Measurements from ENCODE around the gene MOGAT3. TPM values are rescaled to one million over a fixed set of nuclear protein-coding genes. Genes with fewer than 3 reads are reported as not detected.

Gene MOGAT3
- total RNA-seq, 8 experiments from 2014 or later, result 0.15 to 0.62 TPM; not detected in 6

DNA sequence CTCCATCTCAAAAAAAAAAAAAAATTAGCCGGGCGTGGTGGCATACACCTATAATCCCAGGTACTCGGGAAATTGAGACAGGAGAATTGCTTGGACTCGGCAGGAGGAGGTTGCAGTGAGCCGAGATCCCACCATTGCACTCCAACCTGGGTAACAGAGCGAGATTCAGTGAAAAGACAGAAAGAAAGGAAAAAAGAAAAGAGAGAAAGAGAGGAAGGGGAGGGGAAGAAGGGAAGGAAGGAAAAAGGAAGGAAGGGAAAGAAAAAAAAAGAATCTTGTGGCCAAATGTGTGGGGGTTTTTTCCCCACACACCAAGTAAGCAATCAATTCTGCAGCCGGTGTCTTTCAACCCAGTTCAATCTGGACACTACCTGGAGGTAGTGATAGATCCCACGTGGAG is 11.7 kb downstream of the MOGAT3 start:
- Histone ChIP-seq H3K4me1 (replicated peaks in 1 of 2) (no peaks in the 10 kb centered on the region), H3K27ac (no peak overlapping the region), H3K4me3 (no peak overlapping the region)
- in situ Hi-C loops (cut with MboI; ENCODE audit: low pct_unique_long_range_greater_than_20kb in 2 of 9, low sequenced_read_pairs in 9 of 9, unreplicated experiment in 9 of 9), result loop anchor here in 1 of 9 experiments (25.0 kb wide), 1 partner anchor 302 kb away; the partner anchor contains the start of genes ACHE, SRRT and UFSP1
- WGBS, 10 experiments, result 50 to 88% (median 59%) methylated on average over 2 to 8 of the region's 8 CpGs
- no peak for ATAC-seq (replicated peaks in 6 of 8)

DNA sequence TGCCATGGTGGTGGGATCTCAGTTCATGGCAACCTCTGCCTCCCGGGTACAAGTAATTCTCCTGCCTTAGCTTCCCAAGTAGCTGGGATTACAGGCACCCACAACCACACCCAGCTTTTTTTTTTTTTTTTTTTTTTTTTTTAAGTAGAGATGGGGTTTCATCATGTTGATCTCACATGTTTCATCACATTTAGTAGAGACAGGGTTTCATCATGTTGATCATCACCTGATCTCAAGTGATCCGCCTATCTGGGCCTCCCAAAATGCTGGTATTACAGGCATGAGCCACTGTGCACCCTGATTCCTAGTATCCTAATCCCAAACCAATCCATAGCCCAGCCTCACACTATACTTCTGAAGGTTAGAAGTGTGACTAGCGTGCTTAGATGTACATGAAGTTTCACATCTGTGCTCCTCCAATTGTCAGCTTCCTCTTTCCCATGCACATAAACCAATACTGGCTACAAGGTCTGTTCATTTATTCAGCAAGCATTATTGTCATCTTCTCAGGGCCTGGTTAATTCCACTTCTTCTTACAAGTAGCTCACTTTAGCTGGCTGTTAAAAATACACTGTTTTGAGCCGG is 13.9 kb downstream of the MOGAT3 start:
- Histone ChIP-seq H3K4me1 (replicated peaks in 1 of 2) (peaks cover 0 to 3% of the 10 kb centered on the region in 2 donors), H3K4me3 (no peak overlapping the region), H3K27ac (no peak overlapping the region)
- no peak for ATAC-seq (replicated peaks in 6 of 8)
- 60 to 100% (median 89%) methylated on average over 1 to 3 of the region's 4 CpGs; no CpG with 5 or more reads in 4 of the 10 experiments for WGBS, 10 experiments
- in situ Hi-C loops (cut with MboI; ENCODE audit: low pct_unique_long_range_greater_than_20kb in 2 of 9, low sequenced_read_pairs in 9 of 9, unreplicated experiment in 9 of 9), result loop anchor here in 1 of 9 experiments (25.0 kb wide), 1 partner anchor 300 kb away; the partner anchor contains the start of genes ACHE, SRRT and UFSP1

DNA sequence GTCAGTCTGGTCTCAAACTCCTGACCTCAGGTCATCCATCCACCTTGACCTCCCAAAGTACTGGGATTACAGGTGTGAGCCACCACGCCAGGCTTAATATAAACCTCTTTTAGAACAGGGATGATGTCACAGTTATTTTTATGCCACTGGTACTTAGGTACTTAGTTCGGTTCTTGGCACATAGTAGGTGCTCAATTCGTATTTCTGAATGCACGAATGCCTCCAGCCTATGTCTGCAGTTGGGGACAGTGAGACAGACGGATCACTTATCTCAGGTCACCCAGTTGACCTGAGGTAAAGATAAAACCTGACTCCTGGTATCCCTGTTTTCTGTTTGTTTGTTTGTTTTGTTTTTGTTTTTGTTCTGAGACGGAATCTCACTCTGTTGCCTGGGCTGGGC is 14.6 kb downstream of the MOGAT3 start:
- in situ Hi-C loops (cut with MboI; ENCODE audit: low pct_unique_long_range_greater_than_20kb in 2 of 9, low sequenced_read_pairs in 9 of 9, unreplicated experiment in 9 of 9), result loop anchor here in 1 of 9 experiments (25.0 kb wide), 1 partner anchor 299 kb away; the partner anchor contains the start of genes ACHE, SRRT and UFSP1
- Histone ChIP-seq H3K4me3 (no peak overlapping the region), H3K27ac (no peak overlapping the region), H3K4me1 (replicated peaks in 1 of 2) (peaks cover 0 to 3% of the 10 kb centered on the region in 2 donors)
- 17 to 100% (median 78%) methylated on average over 1 to 6 of the region's 6 CpGs; no CpG with 5 or more reads in 1 of the 10 experiments for WGBS, 10 experiments
- no peak for ATAC-seq (replicated peaks in 6 of 8)

DNA sequence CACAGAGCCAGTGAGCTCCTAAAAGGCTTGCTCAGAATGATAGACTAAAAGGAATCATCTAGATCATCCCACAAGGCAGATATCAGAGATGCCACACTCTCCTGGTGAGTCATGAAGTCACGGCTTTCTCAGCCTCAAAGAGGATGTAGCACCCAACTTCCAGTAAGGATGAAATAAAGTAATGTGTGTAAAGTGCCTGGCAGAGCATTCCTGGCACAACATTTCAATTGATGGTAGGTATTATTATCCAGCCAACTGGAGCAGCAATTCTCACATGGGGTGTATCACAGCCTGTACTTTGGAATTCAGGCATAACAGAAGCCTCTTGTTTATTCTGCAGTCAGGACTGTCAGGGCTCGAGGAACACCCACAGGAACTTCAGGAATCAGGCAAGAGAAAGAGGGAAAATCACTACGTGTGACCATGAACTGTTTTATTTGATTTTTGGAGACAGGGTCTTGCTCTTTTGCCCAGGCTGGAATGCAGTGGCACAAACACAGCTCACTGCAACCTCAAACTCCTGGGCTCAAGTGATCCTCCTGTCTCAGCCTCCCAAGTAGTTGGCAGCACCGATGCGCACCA is 15.5 kb downstream of the MOGAT3 start:
- H3K4me1 ChIP-seq (replicated peaks in 1 of 2), result peaks cover 3 to 8% of the 10 kb centered on the region in 2 donors
- H3K4me3 ChIP-seq, result no peak overlapping the region
- 0 to 75% (median 58%) methylated on average over 1 to 5 of the region's 5 CpGs; no CpG with 5 or more reads in 1 of the 10 experiments for WGBS, 10 experiments
- H3K27ac ChIP-seq, result no peak overlapping the region
- ATAC-seq (replicated peaks in 6 of 8), result peak in 2 of 8 experiments; percentile 4 to 26
- in situ Hi-C loops (cut with MboI; ENCODE audit: low pct_unique_long_range_greater_than_20kb in 2 of 9, low sequenced_read_pairs in 9 of 9, unreplicated experiment in 9 of 9), result loop anchor here in 1 of 9 experiments (25.0 kb wide), 1 partner anchor 298 kb away; the partner anchor contains the start of genes ACHE, SRRT and UFSP1

DNA sequence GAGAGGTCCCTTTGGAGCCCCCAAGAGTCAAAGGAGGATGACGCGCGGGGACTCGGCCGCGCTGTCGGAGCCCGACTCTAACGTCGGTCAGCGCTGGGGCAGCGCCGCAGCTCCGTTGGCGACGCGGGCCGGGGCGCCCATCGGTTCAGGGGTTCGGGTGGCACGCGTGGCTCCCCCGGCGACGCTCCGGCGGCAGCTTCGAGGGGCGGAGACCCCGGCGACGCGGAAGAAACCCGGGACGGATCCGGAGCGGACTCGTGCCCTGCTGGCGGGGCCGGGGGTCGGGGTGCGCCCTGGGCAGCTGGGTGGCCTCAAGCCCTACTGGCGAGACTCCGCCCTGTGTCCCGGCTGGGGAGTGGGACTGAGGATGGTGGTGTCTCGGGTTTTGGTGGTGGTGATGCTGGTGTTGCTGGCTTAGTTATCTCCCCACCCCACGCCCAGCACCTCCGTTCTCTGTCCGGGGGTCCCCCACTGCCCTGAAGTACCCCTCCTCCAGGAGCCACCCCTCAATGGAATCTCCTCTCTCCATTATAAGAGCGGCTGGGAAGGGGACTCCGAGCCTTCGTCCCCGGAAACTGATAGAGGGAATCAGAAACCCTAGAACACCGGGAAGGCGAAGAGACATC is 20.6 kb downstream of the MOGAT3 start, which contains the start of gene NAT16:
Gene NAT16 (minus strand): TSS at position 164 of the 626 bp plus-strand sequence. CDS start 5,486 bp downstream, outside the sequence.
- H3K4me3 ChIP-seq, result peak within 1 kb of the TSS; percentile 38 to 51 (median 42)
- peaks cover 3 to 10% of the 10 kb centered on the region in 2 donors for H3K4me1 ChIP-seq (replicated peaks in 1 of 2)
- WGBS, 10 experiments, result 0 to 46% (median 13%) methylated on average over 1 to 17 of the region's 56 CpGs; no CpG with 5 or more reads in 4 of the 10 experiments
- peak within 1 kb of the TSS; percentile 25 to 61 for H3K27ac ChIP-seq
- in situ Hi-C loops (cut with MboI; ENCODE audit: low pct_unique_long_range_greater_than_20kb in 2 of 9, low sequenced_read_pairs in 9 of 9, unreplicated experiment in 9 of 9), result loop anchor here in 1 of 9 experiments (25.0 kb wide), 1 partner anchor 293 kb away; the partner anchor contains the start of genes ACHE, SRRT and UFSP1
- ATAC-seq (replicated peaks in 6 of 8), result peak in 5 of 8 experiments; percentile 2 to 16 (median 13)

DNA sequence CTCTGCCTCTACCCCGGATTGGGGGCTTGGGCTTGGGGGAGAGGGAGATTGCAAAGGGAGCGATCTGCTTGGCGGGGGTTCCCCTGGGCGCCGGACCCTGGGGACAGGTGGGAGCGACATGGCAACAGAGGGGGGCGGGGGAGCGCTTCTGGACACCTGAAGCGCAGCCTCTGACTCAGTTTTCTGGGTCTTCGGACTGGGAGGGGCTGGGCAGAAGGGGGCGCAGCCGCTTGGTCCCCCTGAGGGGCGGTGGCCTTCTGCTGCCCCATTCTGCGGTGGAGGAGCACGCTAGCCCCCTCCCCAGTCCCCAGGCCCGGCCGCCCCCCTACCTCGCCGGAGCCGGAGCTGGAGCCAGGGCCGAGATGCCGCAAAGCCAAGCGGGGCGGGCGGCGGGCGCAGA is 21.1 kb downstream of the MOGAT3 start:
- Histone ChIP-seq H3K27ac (peak overlapping the region in 1 of 2 donors; percentile 61), H3K4me1 (replicated peaks in 1 of 2) (peaks cover 3 to 10% of the 10 kb centered on the region in 2 donors), H3K4me3 (peak overlapping the region; percentile 38 to 51 (median 42))
- ATAC-seq (replicated peaks in 6 of 8), result peak in 5 of 8 experiments; percentile 2 to 48 (median 29)
- no CpG with 5 or more reads among the region's 27 CpGs for WGBS, 10 experiments
- in situ Hi-C loops (cut with MboI; ENCODE audit: low pct_unique_long_range_greater_than_20kb in 2 of 9, low sequenced_read_pairs in 9 of 9, unreplicated experiment in 9 of 9), result loop anchor here in 1 of 9 experiments (25.0 kb wide), 1 partner anchor 292 kb away; the partner anchor contains the start of genes ACHE, SRRT and UFSP1

DNA sequence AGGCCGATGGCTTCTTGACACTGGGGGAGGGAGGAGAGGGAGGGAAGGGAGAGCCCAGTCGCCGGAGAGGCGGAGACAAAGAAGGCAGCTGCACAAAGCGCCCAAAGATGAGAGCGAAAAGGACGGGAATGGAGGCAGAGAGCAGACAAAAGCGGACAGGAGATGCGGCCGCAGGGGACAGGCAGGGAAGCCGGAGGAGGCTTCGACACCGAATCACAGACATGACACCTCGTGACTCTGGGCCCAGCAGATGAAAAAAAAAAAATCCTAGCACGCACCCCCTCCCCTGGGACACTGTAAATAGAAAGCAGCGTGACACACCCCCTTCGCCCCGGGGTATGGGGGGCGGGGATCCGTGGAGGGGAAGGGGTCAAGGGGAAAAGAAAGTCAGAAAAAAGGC is 21.7 kb downstream of the MOGAT3 start:
- H3K4me3 ChIP-seq, result peak overlapping the region; percentile 38 to 51 (median 42)
- H3K27ac ChIP-seq, result peak overlapping the region; percentile 25 to 61
- peak in 6 of 8 experiments; percentile 10 to 52 (median 34) for ATAC-seq (replicated peaks in 6 of 8)
- WGBS, 10 experiments, result 0% methylated on average over 2 to 4 of the region's 20 CpGs; no CpG with 5 or more reads in 7 of the 10 experiments
- in situ Hi-C loops (cut with MboI; ENCODE audit: low pct_unique_long_range_greater_than_20kb in 2 of 9, low sequenced_read_pairs in 9 of 9, unreplicated experiment in 9 of 9), result loop anchor here in 1 of 9 experiments (25.0 kb wide), 1 partner anchor 292 kb away; the partner anchor contains the start of genes ACHE, SRRT and UFSP1
- peaks cover 3 to 10% of the 10 kb centered on the region in 2 donors for H3K4me1 ChIP-seq (replicated peaks in 1 of 2)

DNA sequence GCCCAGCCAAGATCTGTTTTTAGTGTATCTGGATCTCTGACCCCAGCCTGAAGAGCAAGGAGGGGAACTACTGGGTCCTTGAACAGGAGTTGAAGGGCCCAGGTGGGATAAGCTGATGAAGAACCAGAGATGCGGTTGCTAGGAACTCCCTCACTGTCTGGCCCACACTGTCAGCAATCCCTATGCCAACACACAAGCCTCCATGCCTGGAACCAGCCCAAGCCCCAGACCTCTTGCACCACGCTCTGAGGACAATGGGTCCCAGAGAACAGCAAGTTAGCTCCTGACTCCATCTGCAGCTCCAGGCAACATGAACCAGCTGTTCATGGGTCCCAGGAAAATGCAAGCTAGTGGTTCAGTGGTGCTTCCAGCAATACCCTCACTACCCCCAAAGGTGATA is 23.2 kb downstream of the MOGAT3 start:
- Histone ChIP-seq H3K27ac (no peak overlapping the region), H3K4me1 (replicated peaks in 1 of 2) (peaks cover 12 to 23% of the 10 kb centered on the region in 2 donors), H3K4me3 (no peak overlapping the region)
- in situ Hi-C loops (cut with MboI; ENCODE audit: low pct_unique_long_range_greater_than_20kb in 2 of 9, low sequenced_read_pairs in 9 of 9, unreplicated experiment in 9 of 9), result loop anchor here in 1 of 9 experiments (25.0 kb wide), 1 partner anchor 290 kb away; the partner anchor contains the start of genes ACHE, SRRT and UFSP1
- 20 to 100% methylated on average over 1 of the region's 2 CpGs; no CpG with 5 or more reads in 8 of the 10 experiments for WGBS, 10 experiments
- ATAC-seq (replicated peaks in 6 of 8), result no peak

DNA sequence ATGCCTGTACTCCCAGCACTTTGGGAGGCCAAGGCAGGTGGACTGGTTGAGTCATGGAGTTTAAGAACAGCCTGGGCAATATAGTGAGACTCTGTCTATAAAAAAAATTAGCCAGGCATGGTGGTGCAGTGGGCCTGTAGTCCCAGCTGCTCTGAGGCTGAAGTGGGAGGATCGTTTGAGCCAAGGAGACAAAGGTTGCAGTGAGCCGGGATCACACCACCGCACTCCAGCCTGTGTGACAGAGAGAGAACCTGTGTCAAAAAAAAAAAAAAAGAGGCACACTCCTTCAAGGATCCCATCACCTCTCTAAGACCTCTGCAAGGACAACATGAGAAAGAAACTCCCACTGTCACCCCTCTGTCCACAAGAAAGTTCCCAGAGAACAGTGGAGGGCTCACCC is 25.2 kb downstream of the MOGAT3 start:
- Histone ChIP-seq H3K27ac (no peak overlapping the region), H3K4me1 (replicated peaks in 1 of 2) (peaks cover 23 to 26% of the 10 kb centered on the region in 2 donors), H3K4me3 (no peak overlapping the region)
- ATAC-seq (replicated peaks in 6 of 8), result no peak
- WGBS, 10 experiments, result 7 to 27% (median 22%) methylated on average over 1 to 3 of the region's 3 CpGs; no CpG with 5 or more reads in 6 of the 10 experiments
- in situ Hi-C loops (cut with MboI; ENCODE audit: low pct_unique_long_range_greater_than_20kb in 2 of 9, low sequenced_read_pairs in 9 of 9, unreplicated experiment in 9 of 9), result loop anchor here in 1 of 9 experiments (25.0 kb wide), 1 partner anchor 288 kb away; the partner anchor contains the start of genes ACHE, SRRT and UFSP1

DNA sequence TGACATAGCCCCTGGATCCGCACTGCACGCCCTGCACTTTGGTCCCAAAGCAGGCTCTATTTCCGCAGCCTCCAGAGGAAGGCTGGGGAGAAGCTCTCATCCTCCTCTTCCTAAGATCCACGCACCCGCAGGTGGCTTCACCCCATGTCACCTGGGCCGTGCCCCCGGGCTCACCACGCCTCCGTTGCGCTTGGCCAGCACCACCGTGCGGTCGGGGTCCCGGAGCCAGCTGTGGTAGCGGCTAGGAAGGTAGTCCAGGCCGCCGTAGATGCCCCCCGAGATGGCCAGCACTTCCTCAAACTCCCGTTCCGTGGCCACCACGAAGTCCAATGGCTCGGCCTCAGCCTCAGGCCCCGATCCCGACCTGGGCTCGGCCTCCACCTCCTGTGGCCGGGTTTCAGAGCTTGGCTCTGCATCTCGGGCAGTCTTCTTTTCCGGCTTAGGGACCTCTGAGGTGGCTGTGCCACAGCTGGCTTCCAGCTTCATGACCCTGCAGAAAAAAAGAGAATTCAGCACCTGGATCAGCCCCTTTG is 26.4 kb downstream of the MOGAT3 start:
- in situ Hi-C loops (cut with MboI; ENCODE audit: low pct_unique_long_range_greater_than_20kb in 2 of 9, low sequenced_read_pairs in 9 of 9, unreplicated experiment in 9 of 9), result no loop called here
- Histone ChIP-seq H3K4me1 (replicated peaks in 1 of 2) (peaks cover 28% of the 10 kb centered on the region in 2 donors), H3K27ac (no peak overlapping the region), H3K4me3 (no peak overlapping the region)
- 0 to 30% (median 20%) methylated on average over 1 to 22 of the region's 28 CpGs; no CpG with 5 or more reads in 3 of the 10 experiments for WGBS, 10 experiments
- ATAC-seq (replicated peaks in 6 of 8), result no peak

DNA sequence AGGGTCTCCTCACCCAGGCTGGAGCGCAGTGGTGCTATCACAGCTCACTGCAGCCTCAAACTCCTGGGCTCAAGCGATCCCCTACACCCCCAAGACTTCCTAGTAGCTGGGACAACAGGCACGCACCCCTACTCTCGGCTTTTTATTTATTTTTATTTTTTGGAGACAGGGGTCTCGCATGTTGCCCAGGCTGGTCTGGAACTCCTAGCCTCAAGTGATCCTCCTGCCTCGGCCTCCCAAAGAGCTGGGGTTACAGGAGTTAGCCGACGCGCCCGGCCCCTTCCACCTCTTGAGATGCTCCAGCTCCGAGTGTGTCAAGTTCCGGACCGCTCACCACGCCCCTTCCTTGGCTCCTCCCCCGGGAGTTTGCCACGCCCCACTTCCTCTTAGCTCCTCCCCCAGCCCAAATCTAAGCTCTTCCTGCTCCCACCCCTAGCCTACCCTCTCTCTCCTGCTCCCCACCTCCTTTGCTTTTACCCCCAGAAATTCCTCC is 27.0 kb downstream of the MOGAT3 start:
- in situ Hi-C loops (cut with MboI; ENCODE audit: low pct_unique_long_range_greater_than_20kb in 2 of 9, low sequenced_read_pairs in 9 of 9, unreplicated experiment in 9 of 9), result no loop called here
- peak overlapping the region in 2 of 5 donors; percentile 19 to 28 for H3K4me3 ChIP-seq
- 20 to 33% (median 26%) methylated on average over 2 to 9 of the region's 16 CpGs; no CpG with 5 or more reads in 6 of the 10 experiments for WGBS, 10 experiments
- peak in 3 of 8 experiments; percentile 10 to 60 (median 11) for ATAC-seq (replicated peaks in 6 of 8)
- H3K4me1 ChIP-seq (replicated peaks in 1 of 2), result peaks cover 34% of the 10 kb centered on the region in 2 donors
- no peak overlapping the region for H3K27ac ChIP-seq

All from motor neuron (in vitro differentiated cells).